Measurements from ENCODE around the gene AQR.
"Not testable (repeated sequence)": the region's sequence is repeated elsewhere in the genome, so short reads cannot be mapped to it uniquely, and the experiment has no call there.

The AQR gene

DNA sequence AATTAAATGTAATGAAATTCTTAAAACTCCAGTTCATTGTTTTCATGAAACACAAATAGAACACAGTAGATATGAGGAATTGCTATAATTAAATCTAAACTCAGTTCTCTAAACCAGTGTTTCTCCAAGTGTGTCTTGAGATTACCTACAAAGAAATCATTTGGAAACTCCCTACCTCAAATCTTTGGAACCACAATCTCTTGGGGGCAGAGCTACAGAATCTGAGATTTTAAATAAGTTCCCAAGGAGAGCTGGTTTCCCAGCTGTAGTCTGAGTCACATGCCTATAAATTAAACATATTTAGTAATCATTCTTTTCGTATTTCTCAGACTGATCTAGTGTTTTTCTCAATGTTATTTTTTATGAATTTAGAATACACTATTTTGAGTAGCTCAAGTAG, 157.2 kb downstream of the AQR start:
- DNase-seq: no peak

DNA sequence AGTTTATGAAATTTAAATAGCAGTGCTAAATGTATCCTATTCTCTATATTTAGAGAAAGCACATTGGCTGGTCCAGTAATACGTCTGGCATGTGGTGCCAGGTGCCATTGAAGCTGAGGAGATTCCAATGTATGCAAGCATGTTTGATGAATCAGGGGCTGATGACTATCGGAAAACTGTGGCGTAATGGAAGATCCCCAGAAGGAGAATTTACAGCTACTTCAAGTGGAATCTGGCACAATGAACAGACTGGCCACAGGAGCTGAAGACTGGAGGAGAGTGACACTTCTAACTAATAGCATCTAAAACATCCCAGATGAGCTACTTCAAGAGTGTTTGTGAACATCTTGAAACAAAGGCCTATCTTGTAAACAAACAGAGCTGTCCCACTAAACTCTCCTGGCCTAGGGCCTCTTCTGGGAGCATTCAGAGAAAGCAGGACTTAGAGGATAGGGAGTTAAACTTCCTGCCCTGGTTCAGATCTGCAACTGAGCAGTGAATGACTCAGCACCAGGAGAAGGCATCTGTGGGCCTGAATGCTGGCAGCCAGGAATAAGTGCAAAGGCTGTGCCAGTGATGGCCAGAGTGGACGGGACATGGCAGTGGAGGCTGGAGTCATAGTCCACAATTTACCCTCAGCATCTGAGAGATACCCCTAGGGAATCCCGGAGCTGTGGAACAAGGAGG, 159.0 kb downstream of the AQR start:
- DNase-seq: no peak

DNA sequence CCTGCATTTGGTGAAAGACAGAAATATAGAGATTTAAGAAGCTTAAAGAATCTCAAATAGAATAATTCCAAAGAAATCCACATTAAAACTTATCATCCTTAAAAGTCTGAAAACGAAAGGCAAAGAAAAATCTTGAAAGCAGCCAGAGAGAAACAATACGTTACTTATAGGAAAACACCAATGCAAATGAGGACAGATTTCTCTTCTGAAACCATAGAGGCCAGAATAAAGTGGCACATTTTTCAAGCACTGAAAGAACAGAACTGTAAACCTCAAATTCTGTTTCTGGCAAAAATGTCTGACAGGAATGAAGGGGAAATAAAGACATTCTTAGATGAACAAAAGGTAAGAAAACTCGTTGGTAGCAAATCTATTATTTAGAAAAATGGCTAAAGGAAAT, 160.4 kb downstream of the AQR start:
- DNase-seq: no peak

DNA sequence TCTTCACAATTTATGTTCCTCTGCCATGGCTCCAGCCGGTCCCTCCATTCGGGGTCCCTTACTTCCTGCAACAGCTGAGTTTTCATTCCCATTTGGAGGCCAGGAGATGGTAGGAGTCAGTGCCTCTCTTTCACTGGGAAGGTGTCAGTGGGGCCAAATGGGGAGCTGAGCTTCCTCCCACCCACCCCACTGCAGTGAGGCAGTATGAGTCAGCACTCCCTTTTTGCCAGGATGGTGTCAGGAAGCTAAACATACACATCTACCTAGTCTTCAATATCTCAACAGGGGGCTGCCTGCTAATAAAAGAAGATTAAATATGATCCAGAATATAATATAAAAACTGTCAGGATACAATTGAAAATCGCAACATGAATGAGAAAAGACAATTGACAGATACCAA, 161.5 kb downstream of the AQR start:
- no peak for DNase-seq

DNA sequence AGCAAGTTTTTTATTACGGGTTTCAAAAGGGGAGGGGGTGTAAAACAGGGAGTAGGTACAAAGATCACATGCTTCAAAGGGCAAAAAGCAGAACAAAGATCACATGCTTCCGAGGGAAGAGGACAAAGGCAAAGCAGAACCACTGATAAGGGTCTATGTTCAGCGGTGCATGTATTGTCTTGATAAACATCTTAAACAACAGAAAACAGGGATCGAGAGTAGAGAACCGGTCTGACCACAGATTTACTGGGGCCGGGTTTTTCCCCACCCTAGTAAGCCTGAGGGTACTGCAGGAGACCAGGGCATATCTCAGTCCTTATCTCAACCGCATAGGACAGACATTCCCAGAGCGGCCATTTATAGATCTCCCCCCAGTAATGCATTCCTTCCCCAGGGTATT, 162.3 kb downstream of the AQR start:
- not testable (repeated sequence) for DNase-seq

DNA sequence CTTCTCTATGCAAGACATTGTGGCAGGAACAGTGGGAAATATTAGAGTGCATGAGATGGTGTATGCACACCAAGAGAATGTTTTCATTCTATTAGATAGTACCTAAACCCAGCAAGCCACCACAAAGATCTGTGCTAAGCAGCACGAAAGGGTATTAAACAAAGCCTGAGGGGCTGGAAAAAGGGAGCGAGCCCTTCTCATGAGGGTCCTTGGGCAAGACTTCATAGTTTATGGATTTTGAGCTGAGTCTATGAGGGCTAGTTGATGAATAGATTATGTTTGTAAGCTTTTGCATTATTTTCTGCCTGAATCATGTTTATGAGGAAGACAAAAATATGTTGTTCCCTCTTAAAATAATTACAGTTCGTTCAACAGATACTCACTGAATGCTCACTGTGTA, 164.8 kb downstream of the AQR start:
- no peak for DNase-seq

- DNase-seq: no peak
Observed at GRCh38 chr15:34804113-34804512, 165.4 kb downstream of the AQR start.

- DNase-seq: no peak
Observed at GRCh38 chr15:34802803-34803750, 166.5 kb downstream of the AQR start.

- no peak for DNase-seq
Observed at GRCh38 chr15:34802371-34802770, 167.2 kb downstream of the AQR start.
